Measurements from ENCODE around the gene THOC2.
"Not testable (repeated sequence)": the region's sequence is repeated elsewhere in the genome, so short reads cannot be mapped to it uniquely, and the experiment has no call there.

- TF ChIP-seq CTCF (IDR thresholded peaks at IDR 0.05); ZFX (IDR thresholded peaks at IDR 0.05; ENCODE audit: borderline replicate concordance): not testable (repeated sequence)
These were observed 76.3 kb downstream of the THOC2 start for GRCh38 chrX:123656507-123656906.

All from 22Rv1 (cell line).